Lower leg skin (tissue), 4 donors: Measurements from ENCODE around the gene IFNA6. TPM values are rescaled to one million over a fixed set of nuclear protein-coding genes. Genes with fewer than 3 reads are reported as not detected.

Source experiments
- DNase-seq, 2 donors: peaks; one replicate each; pipeline ENCODE4 v3.0.0-alpha.2; 2019; ENCODE audit warnings: low spot score in 2 of 2
- H3K4me3 ChIP-seq: fragments of 200-600 bp; sonication (generic); 2 replicates; pipeline ENCODE4 v1.5.1; 2017; ENCODE audit warnings: mild to moderate bottlenecking, low read depth; ENCODE audit not compliant: poor library complexity, severe bottlenecking
- POLR2A ChIP-seq, 2 donors: fragments of 450-650 bp; IDR thresholded peaks; one replicate each; pipeline ENCODE4 v1.6.1; 2016 to 2017; ENCODE audit warnings: antibody characterized with exemption in 2 of 2, mild to moderate bottlenecking in 1 of 2, moderate library complexity in 1 of 2
- WGBS, 2 donors: methylation state at CpG; one replicate each; pipeline ENCODE4 v1.1.5; 2018; 5-methylcytosine and 5-hydroxymethylcytosine counted together
- intact Hi-C: fragments of 100-400 bp; cut with DNase I; formaldehyde crosslinking; loops from one replicate; pipeline ENCODE4 v1.15.0; 2023; ENCODE audit warnings: low total_unique reads
- total RNA-seq, 4 donors: library from RNA; depleted of rRNA; stranded (reverse); fragments of >200 nt; gene quantifications; one replicate each; pipeline ENCODE4 v1.1.0, GENCODE V29; 2016
- TF ChIP-seq, protein P1 (sequence below), 3 donors: fragments of 450-650 bp; IDR thresholded peaks; one replicate each; pipeline ENCODE4 v1.5.1; 2016; ENCODE audit warnings: antibody characterized with exemption in 3 of 3, mild to moderate bottlenecking in 3 of 3, moderate library complexity in 2 of 3

Gene IFNA6
- total RNA-seq, 4 donors from 2014 or later: not detected

DNA sequence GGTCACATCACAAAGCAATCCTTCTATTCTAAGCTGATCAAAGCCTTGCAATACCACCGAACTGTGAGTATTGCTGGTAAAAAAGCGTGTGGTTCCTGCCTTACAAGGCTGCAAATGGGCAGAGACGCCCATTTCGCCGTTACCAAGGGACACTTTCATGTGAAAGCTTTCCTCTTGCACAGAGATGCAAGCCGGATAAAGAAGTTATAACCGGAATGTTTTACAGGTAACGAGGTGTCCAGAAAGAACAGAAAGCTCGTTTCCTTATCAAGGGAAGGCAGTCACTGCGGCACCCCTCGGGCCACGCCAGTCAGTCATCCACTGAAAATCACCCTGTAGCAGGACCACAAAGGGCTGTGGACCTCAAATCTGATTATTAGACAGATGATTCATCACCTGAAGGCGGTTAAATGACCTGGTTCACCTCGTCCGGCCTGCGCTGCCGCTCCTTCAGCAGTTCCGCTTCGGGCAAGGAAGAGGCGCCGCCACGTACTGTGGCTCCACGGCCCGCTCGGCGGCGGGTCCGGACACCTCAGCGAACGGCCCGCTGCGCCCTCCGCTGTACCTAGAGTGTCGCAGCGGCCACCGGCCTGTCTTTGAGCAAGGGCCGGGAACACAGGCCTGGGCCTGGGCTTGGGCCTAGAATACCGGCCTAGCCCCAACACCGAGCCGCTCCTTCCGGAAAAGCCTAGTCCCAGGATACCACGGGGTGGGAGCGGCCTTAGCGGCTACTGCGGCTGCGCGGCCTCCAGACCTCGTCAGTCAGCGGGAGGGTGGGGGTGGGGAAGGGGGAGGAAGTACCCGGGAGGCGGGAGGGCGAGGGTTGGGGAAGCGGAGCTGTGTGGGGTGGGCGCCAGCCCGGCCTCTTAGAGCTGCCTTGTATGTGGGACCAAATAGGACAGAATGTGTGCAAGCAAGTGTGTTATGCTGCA lies 15.7 kb downstream of the IFNA6 start, which contains the start of gene KLHL9:
KLHL9 (minus strand) TSS at position 704 of the 932 bp plus-strand sequence; CDS start at position 159, 545 bp downstream.
- 0 to 1% methylated on average over 21 to 48 of the region's 55 CpGs for WGBS, 2 donors
- peak; percentile 88 to 98 for DNase-seq
- H3K4me3 ChIP-seq: peak within 1 kb of the TSS; percentile 42
- intact Hi-C loops: no loop called here
- TF ChIP-seq, protein P1, sequence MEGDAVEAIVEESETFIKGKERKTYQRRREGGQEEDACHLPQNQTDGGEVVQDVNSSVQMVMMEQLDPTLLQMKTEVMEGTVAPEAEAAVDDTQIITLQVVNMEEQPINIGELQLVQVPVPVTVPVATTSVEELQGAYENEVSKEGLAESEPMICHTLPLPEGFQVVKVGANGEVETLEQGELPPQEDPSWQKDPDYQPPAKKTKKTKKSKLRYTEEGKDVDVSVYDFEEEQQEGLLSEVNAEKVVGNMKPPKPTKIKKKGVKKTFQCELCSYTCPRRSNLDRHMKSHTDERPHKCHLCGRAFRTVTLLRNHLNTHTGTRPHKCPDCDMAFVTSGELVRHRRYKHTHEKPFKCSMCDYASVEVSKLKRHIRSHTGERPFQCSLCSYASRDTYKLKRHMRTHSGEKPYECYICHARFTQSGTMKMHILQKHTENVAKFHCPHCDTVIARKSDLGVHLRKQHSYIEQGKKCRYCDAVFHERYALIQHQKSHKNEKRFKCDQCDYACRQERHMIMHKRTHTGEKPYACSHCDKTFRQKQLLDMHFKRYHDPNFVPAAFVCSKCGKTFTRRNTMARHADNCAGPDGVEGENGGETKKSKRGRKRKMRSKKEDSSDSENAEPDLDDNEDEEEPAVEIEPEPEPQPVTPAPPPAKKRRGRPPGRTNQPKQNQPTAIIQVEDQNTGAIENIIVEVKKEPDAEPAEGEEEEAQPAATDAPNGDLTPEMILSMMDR (IDR thresholded peaks at IDR 0.05): no peak
- TF ChIP-seq POLR2A (IDR thresholded peaks at IDR 0.05): no peak

DNA sequence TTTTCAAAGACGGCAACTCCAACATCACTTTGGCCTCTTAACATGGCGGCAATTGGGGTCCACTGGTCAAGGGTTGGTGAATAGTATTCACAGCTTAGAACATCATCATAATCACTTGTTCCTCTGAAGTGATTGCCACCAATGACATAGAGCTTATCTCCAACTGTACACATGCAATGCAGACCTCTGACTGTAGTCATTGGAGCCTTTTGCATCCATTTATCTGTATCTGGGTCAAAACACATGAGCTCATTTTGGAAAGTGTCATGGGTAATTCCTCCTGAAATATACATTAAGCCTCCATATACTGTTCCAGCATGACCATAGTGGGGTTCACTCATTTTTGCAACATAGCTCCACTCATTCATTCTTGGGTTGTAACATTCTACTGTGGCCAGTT lies 17.5 kb downstream of the IFNA6 start:
- H3K4me3 ChIP-seq: no peak overlapping the region
- intact Hi-C loops: no loop called here
- WGBS, 2 donors: 97% methylated on average over 2 of the region's 2 CpGs
- no peak for DNase-seq
- TF ChIP-seq, protein P1 (IDR thresholded peaks at IDR 0.05): no peak
- TF ChIP-seq POLR2A (IDR thresholded peaks at IDR 0.05): no peak

DNA sequence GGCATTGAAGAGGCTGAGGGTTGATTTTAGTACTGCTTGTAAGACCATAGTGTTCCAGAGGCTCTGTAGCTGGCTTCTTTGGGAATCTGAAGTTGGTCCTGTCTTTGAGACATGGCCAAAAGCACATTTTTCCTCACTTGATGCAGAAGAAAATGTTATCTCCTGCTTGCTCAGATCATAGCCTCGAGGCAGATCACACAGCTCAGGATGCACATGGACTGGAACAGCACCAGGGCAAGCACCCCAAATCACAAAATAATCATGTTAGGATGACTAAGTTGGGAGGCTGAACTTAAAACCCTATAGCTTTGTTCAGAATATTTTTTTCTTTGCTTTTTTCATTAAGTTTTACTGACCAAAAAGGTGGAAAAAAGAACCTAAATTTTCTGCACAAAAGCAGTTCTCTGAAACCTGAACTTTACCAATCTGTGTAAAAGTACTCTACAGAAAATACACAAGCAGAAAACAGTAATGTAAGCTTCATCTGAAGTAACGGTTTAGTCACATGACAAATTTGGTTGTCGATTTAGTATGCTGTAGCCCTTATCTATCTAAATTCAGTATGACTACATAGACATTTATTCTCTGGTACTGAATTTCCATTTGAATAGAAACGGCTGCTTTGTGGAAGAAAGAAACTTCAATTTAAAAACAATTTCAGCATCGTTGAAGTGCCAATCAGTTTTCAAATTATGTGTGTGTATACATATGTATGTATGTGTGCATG lies 18.8 kb downstream of the IFNA6 start:
- WGBS, 2 donors: 37 to 39% methylated on average over 5 of the region's 5 CpGs
- no peak for DNase-seq
- intact Hi-C loops: no loop called here
- no peak overlapping the region for H3K4me3 ChIP-seq
- no peak for TF ChIP-seq POLR2A (IDR thresholded peaks at IDR 0.05)
- TF ChIP-seq, protein P1 (IDR thresholded peaks at IDR 0.05): no peak

- H3K4me3 ChIP-seq: no peak overlapping the region
- intact Hi-C loops: loop anchor here (10.0 kb wide), 2 partner anchors 128 to 458 kb away; no protein-coding TSS in a partner anchor
- DNase-seq: no peak
- 27 to 29% methylated on average over 2 of the region's 2 CpGs for WGBS, 2 donors
- TF ChIP-seq POLR2A (IDR thresholded peaks at IDR 0.05): no peak
- TF ChIP-seq, protein P1 (IDR thresholded peaks at IDR 0.05): no peak
These were observed 24.1 kb downstream of the IFNA6 start for GRCh38 chr9:21326526-21327139.

- H3K4me3 ChIP-seq: no peak overlapping the region
- no peak for DNase-seq
- WGBS, 2 donors: 67 to 84% methylated on average over 4 of the region's 4 CpGs
- intact Hi-C loops: loop anchor here (10.0 kb wide), 2 partner anchors 131 to 461 kb away; no protein-coding TSS in a partner anchor
- TF ChIP-seq, protein P1 (IDR thresholded peaks at IDR 0.05): no peak
- no peak for TF ChIP-seq POLR2A (IDR thresholded peaks at IDR 0.05)
These were observed 26.6 kb downstream of the IFNA6 start for GRCh38 chr9:21324047-21324446.
